Stimulated activated CD4-positive, alpha-beta T cell treated with anti-CD3 and anti-CD28 coated beads, Interleukin-2, amount 100 ng/mL, for 48 hours (primary cell): ENCODE measurements around the gene BLOC1S5.
"Not testable (repeated sequence)": the region's sequence is repeated elsewhere in the genome, so short reads cannot be mapped to it uniquely, and the experiment has no call there.

Source experiments
- DNase-seq, 2 donors: peaks; one replicate each; pipeline ENCODE4 v3.0.0-alpha.2; 2020

The BLOC1S5 gene

DNA sequence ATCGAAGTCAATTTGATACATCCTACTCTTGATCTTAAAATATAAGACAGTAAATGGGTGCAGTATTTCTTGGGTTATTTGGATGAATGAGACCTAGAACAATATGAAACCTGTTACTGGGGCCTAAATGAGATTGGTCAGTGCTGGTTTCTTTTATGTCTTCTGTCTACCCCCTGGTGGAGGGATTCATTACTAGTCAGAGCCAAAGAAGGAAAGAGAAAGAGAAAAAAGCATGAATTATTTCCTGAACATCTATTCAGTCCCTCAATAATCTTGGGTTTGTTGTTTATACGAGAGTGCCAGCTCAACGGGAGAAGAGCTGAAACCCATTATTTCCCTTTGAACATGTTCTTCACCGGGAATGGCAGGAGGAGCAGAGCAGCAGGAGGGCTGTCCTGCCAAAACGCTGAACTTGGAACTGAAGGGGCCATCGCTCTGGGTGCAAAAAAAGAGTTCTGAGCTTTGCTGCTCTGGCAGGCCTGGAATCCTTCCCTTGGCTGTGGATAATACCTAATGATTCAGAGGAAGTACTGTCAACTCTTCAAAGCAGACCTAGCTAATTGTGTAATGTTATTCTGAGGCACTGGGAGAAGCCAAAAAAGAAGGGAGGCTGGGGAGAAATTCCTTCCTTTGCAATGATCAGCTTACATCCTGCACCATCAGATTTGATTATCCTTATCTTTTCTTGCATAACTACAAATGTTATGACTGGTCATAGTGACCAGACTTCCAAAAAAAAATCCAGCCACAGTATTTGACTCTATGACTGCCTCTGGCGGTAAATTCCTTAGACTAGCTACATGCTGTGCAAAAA lies 72.0 kb downstream of the BLOC1S5 start:
- DNase-seq, result no peak

DNA sequence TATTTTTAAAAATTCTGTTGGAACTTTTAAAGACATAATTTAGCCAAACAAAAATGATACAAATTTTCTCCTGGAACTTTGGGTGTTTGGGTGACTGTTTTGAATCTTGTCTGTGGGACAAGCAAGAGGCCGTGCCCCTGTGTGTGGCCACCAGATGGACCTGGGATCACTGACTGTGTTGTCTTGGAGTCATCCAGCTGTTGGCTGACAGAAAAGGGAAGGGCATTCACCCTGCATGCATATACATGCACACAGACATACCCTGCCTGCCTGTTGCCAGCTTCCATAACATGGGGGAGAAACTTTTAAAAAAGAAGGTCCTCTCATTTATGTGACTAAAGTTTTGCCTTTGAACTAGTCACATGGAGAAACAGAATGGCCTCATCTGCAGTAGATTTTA lies 72.7 kb downstream of the BLOC1S5 start:
- no peak for DNase-seq

- DNase-seq, result no peak
Observed at GRCh38 chr6:7986219-7986618, 78.0 kb downstream of the BLOC1S5 start.

- DNase-seq, result not testable (repeated sequence)
Observed at GRCh38 chr6:7983967-7984366, 80.2 kb downstream of the BLOC1S5 start.

DNA sequence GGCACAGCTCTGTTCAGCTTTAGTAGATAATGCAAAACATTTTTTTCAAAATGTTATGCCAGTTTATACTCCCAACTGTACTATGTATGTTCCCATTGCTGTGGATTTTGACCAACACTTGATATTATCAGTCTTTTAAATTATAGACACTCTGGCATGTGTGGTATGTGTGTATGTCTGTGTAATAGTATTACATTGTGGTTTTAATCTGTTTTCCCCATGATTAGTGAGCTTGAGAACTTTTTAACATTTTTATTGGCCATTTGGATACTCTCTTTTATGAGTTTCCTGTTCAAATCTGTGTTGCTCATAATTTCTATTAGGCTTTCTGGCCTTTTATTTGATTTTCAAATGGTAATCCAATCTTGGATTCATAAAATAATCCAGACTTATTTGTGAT lies 84.4 kb downstream of the BLOC1S5 start:
- no peak for DNase-seq

GRCh38 chr6:7978736-7979135 lies 85.5 kb downstream of the BLOC1S5 start:
- no peak for DNase-seq

GRCh38 chr6:7976485-7977056 lies 87.6 kb downstream of the BLOC1S5 start:
- no peak for DNase-seq

- DNase-seq, result no peak
Observed at GRCh38 chr6:7975764-7976146, 88.4 kb downstream of the BLOC1S5 start.

GRCh38 chr6:7974938-7975763 lies 89.0 kb downstream of the BLOC1S5 start:
- DNase-seq, result no peak

DNA sequence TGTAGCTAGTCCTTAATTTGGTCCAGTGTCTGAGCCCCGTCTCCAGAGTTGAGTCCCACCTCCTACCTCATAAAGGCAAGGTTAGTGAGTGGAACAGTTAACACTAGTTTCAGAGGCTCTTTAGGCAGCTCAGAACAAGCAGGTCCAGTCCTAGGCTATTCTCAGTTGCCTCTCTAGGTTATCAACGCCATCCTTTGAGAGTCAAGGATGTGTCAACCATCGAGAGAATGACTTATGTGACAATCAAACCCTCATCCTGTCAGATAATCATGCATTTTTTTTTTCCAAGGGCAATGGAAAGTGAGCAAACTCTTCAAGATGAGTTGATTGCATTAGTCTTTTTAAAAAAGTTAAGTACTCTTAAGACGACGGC lies 89.6 kb downstream of the BLOC1S5 start:
- no peak for DNase-seq

- DNase-seq, result no peak
Observed at GRCh38 chr6:7973584-7973983, 90.6 kb downstream of the BLOC1S5 start.

DNA sequence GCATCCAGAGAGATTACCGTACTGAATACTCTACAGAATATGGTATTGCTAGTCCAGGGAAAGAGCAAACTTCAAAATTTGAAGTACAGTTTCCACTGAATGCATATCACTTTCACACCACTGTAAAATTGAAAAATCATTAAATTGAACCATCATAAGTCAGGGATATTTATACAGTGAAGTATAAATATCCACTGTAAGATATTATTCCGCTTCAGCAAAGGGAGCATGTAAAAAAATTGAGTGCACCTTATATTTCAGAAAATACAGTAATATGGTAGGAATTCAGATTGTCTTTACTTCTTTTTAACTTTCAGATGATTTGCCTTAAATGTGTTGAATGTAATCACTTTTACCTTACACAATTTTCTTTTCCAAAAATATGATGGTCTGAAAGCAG lies 92.7 kb downstream of the BLOC1S5 start:
- DNase-seq, result no peak

DNA sequence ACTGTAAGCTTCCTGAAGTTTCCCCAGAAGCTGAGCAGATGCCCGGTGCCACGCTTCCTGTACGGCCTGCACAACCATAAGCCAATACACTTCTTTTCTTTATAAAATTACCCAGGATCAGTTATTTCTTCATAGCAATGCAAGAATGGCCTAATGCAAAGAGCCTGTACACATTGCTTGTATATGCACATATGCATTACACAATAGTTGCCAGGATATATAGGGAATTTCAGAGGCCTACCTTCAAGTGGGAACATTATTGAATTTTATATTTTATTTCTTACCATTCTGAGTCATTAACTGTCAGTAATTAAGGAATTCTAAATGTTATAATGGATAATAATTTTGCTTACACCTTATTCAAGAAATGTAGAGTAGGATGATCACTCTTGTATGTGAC lies 93.6 kb downstream of the BLOC1S5 start:
- no peak for DNase-seq
